ENCODE results near the gene IFT25.

IFT25 gene

GRCh38 chr1:53927376-53927881 is 18.1 kb downstream of the IFT25 start:
- no peak for DNase-seq

- no peak for DNase-seq
These were observed 25.8 kb downstream of the IFT25 start for GRCh38 chr1:53919675-53920066.

DNA sequence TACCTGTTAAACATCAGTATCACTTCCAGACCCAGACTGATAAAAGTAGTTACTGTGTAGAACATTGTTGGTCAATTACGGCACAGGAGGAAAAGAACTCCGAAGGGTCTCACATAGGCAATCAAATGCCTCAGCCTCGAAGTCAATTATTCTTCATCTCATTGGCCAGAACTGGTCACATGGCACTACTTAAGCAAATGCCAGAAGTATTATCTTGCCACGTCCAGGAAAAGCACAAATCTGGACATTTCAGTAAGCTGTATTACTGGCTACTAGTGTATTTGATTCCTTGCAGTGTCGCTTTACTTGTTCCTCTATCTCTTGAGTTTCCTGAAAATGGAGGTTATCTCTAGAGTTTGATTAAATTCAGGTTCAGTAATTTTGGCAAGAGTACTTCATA is 27.2 kb downstream of the IFT25 start:
- DNase-seq = no peak

GRCh38 chr1:53913352-53914033 is 32.0 kb downstream of the IFT25 start:
- no peak for DNase-seq

- no peak for DNase-seq
These were observed 34.1 kb downstream of the IFT25 start for GRCh38 chr1:53911442-53911841.

DNA sequence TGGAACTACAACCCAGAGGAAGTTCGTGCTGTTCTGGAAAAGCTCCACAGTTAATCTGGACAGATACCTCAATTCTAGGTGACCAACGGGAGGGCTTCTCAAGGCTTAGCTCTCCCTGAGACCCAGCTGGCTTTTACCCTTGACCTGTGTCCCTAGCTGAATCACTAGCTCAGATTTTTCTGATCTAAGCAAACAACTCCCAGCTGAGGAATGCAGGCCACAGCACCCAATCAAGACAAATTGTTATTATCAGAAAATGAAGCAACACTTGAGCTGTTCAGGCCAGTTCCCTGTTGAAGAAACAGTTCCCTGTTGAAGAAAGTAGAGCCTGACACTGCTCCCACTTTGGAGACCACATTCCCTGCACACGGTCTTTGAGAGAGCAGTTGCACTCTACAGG is 35.6 kb downstream of the IFT25 start:
- DNase-seq = no peak

- DNase-seq = no peak
These were observed 39.4 kb downstream of the IFT25 start for GRCh38 chr1:53906121-53906520.

GRCh38 chr1:53905509-53905908 is 40.0 kb downstream of the IFT25 start:
- DNase-seq = no peak

GRCh38 chr1:53902235-53903138 is 43.0 kb downstream of the IFT25 start:
- no peak for DNase-seq

GRCh38 chr1:53899708-53900107 is 45.8 kb downstream of the IFT25 start:
- no peak for DNase-seq

- DNase-seq = no peak
These were observed 46.3 kb downstream of the IFT25 start for GRCh38 chr1:53899206-53899628.

- DNase-seq = no peak
These were observed 48.8 kb downstream of the IFT25 start for GRCh38 chr1:53896635-53897229.

GRCh38 chr1:53895421-53895820 is 50.1 kb downstream of the IFT25 start:
- no peak for DNase-seq

- DNase-seq = no peak
These were observed 50.9 kb downstream of the IFT25 start for GRCh38 chr1:53894644-53895043.

DNA sequence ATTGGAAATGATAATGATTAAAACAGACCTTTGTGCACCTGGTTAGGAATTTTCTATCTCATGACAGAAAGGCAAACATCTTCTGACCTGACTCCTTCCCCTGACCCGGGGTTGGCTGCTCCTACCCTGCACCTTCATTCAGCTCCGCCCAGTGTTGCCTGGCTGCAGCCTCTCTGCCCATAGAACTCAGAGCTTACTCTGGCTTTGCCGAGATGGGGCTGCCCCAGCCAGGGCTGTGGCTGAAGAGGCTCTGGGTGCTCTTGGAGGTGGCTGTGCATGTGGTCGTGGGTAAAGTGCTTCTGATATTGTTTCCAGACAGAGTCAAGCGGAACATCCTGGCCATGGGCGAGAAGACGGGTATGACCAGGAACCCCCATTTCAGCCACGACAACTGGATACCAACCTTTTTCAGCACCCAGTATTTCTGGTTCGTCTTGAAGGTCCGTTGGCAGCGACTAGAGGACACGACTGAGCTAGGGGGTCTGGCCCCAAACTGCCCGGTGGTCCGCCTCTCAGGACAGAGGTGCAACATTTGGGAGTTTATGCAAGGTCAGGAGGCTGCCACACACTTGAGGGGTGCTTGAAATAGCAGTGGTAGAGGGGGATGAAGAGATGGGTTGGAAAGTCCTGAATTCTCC is 51.4 kb downstream of the IFT25 start, which contains the start of gene DIO1:
Gene DIO1 (plus strand): TSS at position 189 of the 638 bp plus-strand sequence. CDS start 24 bp downstream, at position 213.
- DNase-seq = no peak

- DNase-seq = no peak
These were observed 52.6 kb downstream of the IFT25 start for GRCh38 chr1:53892911-53893310.

- no peak for DNase-seq
These were observed 53.8 kb downstream of the IFT25 start for GRCh38 chr1:53891678-53892077.

DNA sequence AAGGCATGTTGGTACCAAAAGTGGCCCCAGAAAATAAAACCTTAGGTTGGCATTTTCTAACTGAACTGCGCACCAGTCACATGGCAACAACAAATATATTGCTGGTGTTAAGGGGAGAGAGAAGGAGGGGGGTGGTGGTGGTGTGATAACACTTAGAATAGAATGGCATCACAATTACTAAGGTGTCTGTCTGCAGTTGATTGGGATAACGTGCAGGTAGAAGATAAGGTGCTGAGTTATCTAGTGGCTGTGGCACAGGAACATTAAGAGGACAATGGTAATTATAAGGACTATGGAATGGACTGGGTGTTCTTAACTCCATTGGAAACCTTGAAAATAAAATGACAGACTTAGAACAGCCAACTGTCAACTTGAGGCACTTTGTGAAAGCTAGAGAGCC is 54.5 kb downstream of the IFT25 start:
- no peak for DNase-seq

- peak; percentile 3 for DNase-seq
These were observed 55.0 kb downstream of the IFT25 start for GRCh38 chr1:53890522-53890941.

GRCh38 chr1:53889304-53890298 is 55.9 kb downstream of the IFT25 start, which contains the start of gene YIPF1:
Gene YIPF1, minus strand, starts transcription at chr1:53889797. Its CDS starts 860 bp downstream, at chr1:53888937.
- peak; percentile 83 for DNase-seq

GRCh38 chr1:53888681-53889080 is 56.8 kb downstream of the IFT25 start:
- DNase-seq = no peak

Measured in stimulated activated CD4-positive, alpha-beta T cell treated with anti-CD3 and anti-CD28 coated beads, Interleukin-4, amount 100 ng/mL, for 1 hour (primary cell).